K562 (cell line): Measurements from ENCODE around the gene PLEKHG5.

Experiments
- CBX8 ChIP-seq: fragments of 200-600 bp; sonication (generic); IDR thresholded peaks from 2 replicates; pipeline ENCODE4 v1.6.1; 2012; ENCODE audit warnings: borderline replicate concordance, mixed run types, low read depth, mild to moderate bottlenecking, moderate library complexity, mixed read lengths, low read length, control low read depth, inconsistent platforms; ENCODE audit not compliant: poor library complexity, severe bottlenecking; ENCODE audit errors: extremely low read depth
- CREM ChIP-seq: IDR thresholded peaks from 2 replicates; pipeline ENCODE4 v1.6.1; 2014; ENCODE audit warnings: antibody characterized with exemption, low read depth
- EZH2 ChIP-seq: IDR thresholded peaks from 2 replicates; pipeline ENCODE4 v1.6.1; 2012; ENCODE audit warnings: low read depth, mild to moderate bottlenecking, inconsistent platforms, low read length, borderline replicate concordance
- NR2C2 ChIP-seq, 2 experiments: fragments of 200-800 bp in 1 of 2; sonication (Bioruptor generic) in 1 of 2; sonication (generic) in 1 of 2; formaldehyde crosslinking in 1 of 2; IDR thresholded peaks; 2 replicates each; pipeline versions ENCODE4 v1.6.1 to v1.8.0; 2016 to 2022; ENCODE audit warnings: mild to moderate bottlenecking in 1 of 2, missing compliant biosample characterization in 1 of 2, missing genetic modification characterization in 1 of 2, missing genetic modification reagents in 1 of 2
- POLR2A ChIP-seq: fragments of 450-650 bp; conservative IDR thresholded peaks from 2 replicates; pipeline ENCODE4 v1.6.1; 2016
- POLR2AphosphoS5 ChIP-seq: IDR thresholded peaks from 2 replicates; pipeline ENCODE4 v1.6.1; 2011; ENCODE audit warnings: mild to moderate bottlenecking, low read depth, low read length, moderate library complexity; ENCODE audit not compliant: control insufficient read depth, insufficient read depth
- RAD21 ChIP-seq, 2 experiments: fragments of 250-450 bp in 1 of 2; fragments of 450-650 bp in 1 of 2; sonication (Bioruptor Pico) in 1 of 2; formaldehyde crosslinking in 1 of 2; IDR thresholded peaks in 1 of 2; conservative IDR thresholded peaks in 1 of 2; 2 replicates each; pipeline versions ENCODE4 v1.4.0 to v1.8.0; 2020 to 2022; ENCODE audit warnings: mild to moderate bottlenecking in 2 of 2, moderate library complexity in 1 of 2
- RCOR1 ChIP-seq, 2 experiments: IDR thresholded peaks; 2 replicates each; pipeline ENCODE4 v1.6.1; 2012; ENCODE audit warnings: low read depth in 2 of 2, low read length in 2 of 2, borderline replicate concordance in 1 of 2, improper control_type of control experiment in 1 of 2
- ZC3H4 ChIP-seq: sonication (generic); formaldehyde crosslinking; IDR thresholded peaks from 2 replicates; pipeline ENCODE4 v1.9.0; 2021; ENCODE audit warnings: missing genetic modification reagents, borderline replicate concordance
- ZNF212 ChIP-seq: fragments of 450-650 bp; formaldehyde crosslinking; IDR thresholded peaks from 2 replicates; pipeline ENCODE4 v1.4.0; 2020; ENCODE audit warnings: mild to moderate bottlenecking
- TF ChIP-seq, protein P1 (sequence below), 3 experiments: fragments of 200-800 bp in 1 of 3; sonication (Bioruptor generic) in 1 of 3; sonication (generic) in 1 of 3; formaldehyde crosslinking in 1 of 3; IDR thresholded peaks; 2 replicates each; pipeline versions ENCODE4 v1.6.1 to v1.8.0; 2016 to 2022; ENCODE audit warnings: mild to moderate bottlenecking in 2 of 3, missing compliant biosample characterization in 2 of 3, missing genetic modification characterization in 2 of 3, missing genetic modification reagents in 1 of 3

DNA sequence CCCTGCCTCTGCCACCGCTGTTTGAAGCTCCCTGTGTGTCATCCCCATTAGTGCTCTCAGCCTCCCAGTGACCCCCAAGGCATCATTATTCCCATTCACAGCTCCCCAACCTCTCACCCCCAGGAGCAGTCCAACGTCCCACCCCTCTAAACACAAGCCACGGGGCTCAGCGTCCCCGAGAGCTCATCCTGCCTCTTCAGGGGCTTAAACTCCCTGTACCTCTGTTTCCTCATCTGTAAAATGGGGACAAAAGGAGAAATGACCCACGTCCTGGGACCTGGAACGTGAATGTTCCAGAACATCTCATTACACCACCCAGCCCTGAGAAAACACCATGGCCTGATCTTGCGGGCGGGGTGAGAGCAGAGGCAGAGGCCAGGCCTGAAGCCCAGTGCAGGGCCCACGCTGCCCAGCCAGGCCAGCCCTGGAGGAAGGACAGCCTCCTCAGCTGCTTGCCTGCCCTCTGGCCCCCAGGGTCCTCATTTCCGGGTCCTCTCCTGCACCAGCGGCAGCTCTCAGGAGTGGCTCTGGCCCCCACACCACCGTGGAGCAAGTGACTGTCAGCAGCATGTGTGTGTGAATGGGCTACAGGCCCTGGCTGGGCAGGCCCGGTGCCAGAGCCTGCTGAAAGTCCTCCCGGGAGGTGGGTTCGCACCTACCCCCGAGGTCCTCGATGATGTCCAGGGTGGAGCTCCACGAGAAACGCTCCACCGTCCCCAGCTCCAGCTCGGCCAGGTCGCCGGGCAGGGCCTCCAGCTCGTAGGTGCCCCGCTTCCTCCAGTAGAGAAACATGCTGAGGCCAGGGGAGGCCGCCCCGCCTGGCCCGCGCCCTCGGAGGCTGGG, 14.1 kb upstream of the PLEKHG5 start:
- TF ChIP-seq CBX8 = no peak
- TF ChIP-seq RAD21 (CRISPR knock-in tag; conservative IDR thresholded peaks at IDR 0.05 in 1 of 2, IDR thresholded peaks at IDR 0.05 in 1 of 2) = no peak
- no peak for TF ChIP-seq ZC3H4 (CRISPR knock-in tag)
- no peak for TF ChIP-seq RCOR1 (IDR thresholded peaks at IDR 0.05; ENCODE audit: borderline replicate concordance in 1 of 2, low read depth in 2 of 2, low read length in 2 of 2)
- TF ChIP-seq ZNF212 (CRISPR knock-in tag) = no peak
- no peak for TF ChIP-seq NR2C2 (CRISPR knock-in tag; IDR thresholded peaks at IDR 0.05)
- no peak for TF ChIP-seq NR2C2 (tag; IDR thresholded peaks at IDR 0.05)
- TF ChIP-seq POLR2AphosphoS5 = no peak
- TF ChIP-seq, protein P1, sequence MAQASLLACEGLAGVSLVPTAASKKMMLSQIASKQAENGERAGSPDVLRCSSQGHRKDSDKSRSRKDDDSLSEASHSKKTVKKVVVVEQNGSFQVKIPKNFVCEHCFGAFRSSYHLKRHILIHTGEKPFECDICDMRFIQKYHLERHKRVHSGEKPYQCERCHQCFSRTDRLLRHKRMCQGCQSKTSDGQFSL (CRISPR knock-in tag; IDR thresholded peaks at IDR 0.05) = no peak
- TF ChIP-seq, protein P1 (tag; IDR thresholded peaks at IDR 0.05) = no peak
- TF ChIP-seq CREM = no peak
- no peak for TF ChIP-seq POLR2A
- TF ChIP-seq EZH2 = no peak
